ENCODE results near the gene SMG7.

Gene SMG7

DNA sequence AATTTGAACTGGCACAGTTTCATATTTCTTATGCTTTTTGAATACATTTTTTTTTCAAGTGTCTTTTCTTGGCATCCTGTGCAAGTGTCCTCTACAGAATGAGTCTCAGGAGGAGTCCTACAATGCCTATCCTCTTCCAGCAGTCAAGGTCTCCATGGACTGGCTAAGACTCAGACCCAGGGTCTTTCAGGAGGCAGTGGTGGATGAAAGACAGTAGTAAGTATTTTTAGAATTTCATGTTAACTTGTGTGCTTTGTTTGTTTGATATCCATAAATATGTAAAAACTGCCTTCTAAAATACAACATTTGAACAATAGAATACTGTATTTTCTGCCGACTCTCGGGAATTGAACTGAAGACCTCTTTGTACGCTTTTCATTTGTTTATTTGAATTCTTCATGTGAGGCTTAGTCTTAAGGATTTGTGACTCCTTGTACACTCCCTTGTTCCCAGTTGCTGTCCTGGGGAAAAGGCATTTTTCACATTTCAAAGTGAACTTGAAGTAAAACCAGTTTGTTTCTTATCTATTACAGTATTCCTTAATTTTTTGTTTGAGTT is 61.4 kb downstream of the SMG7 start:
- TF ChIP-seq POLR2AphosphoS5 (IDR thresholded peaks at IDR 0.05; ENCODE audit: low read depth, low read length) (no peak), TAF1 (IDR thresholded peaks at IDR 0.05; ENCODE audit: borderline replicate concordance, insufficient read depth, low read length) (no peak), FOXP2 (optimal IDR thresholded peaks at IDR 0.05; ENCODE audit: borderline replicate concordance, extremely low read depth, extremely low read length, insufficient read depth) (no peak), SIN3A (IDR thresholded peaks at IDR 0.05; ENCODE audit: borderline replicate concordance, insufficient read depth, low read length) (no peak)
- TF ChIP-seq, protein P1, sequence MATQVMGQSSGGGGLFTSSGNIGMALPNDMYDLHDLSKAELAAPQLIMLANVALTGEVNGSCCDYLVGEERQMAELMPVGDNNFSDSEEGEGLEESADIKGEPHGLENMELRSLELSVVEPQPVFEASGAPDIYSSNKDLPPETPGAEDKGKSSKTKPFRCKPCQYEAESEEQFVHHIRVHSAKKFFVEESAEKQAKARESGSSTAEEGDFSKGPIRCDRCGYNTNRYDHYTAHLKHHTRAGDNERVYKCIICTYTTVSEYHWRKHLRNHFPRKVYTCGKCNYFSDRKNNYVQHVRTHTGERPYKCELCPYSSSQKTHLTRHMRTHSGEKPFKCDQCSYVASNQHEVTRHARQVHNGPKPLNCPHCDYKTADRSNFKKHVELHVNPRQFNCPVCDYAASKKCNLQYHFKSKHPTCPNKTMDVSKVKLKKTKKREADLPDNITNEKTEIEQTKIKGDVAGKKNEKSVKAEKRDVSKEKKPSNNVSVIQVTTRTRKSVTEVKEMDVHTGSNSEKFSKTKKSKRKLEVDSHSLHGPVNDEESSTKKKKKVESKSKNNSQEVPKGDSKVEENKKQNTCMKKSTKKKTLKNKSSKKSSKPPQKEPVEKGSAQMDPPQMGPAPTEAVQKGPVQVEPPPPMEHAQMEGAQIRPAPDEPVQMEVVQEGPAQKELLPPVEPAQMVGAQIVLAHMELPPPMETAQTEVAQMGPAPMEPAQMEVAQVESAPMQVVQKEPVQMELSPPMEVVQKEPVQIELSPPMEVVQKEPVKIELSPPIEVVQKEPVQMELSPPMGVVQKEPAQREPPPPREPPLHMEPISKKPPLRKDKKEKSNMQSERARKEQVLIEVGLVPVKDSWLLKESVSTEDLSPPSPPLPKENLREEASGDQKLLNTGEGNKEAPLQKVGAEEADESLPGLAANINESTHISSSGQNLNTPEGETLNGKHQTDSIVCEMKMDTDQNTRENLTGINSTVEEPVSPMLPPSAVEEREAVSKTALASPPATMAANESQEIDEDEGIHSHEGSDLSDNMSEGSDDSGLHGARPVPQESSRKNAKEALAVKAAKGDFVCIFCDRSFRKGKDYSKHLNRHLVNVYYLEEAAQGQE (IDR thresholded peaks at IDR 0.05; ENCODE audit: insufficient read depth in 1 of 2, low read depth in 2 of 2, low read length in 2 of 2), result no peak

DNA sequence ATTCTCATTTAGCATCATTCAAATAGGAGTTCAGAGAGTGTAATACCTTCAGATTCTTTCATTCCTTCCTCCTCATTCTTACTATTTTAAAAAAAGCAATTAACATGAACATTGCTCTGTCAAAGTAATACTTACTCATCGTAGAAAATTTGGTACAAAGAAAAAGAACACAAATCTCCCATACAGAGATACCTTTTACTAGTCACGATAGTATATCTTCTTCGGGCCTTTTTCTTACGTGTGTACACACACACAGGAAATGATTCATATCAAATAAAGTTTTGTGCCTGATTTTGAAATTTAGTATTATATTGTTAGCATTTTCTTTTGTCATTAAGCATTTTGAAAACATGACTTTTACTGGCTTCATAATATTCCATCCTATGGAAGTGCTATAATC is 65.1 kb downstream of the SMG7 start:
- TF ChIP-seq, protein P1 (IDR thresholded peaks at IDR 0.05; ENCODE audit: insufficient read depth in 1 of 2, low read depth in 2 of 2, low read length in 2 of 2), result no peak
- TF ChIP-seq TAF1 (IDR thresholded peaks at IDR 0.05; ENCODE audit: borderline replicate concordance, insufficient read depth, low read length) (no peak), FOXP2 (optimal IDR thresholded peaks at IDR 0.05; ENCODE audit: borderline replicate concordance, extremely low read depth, extremely low read length, insufficient read depth) (no peak), POLR2AphosphoS5 (IDR thresholded peaks at IDR 0.05; ENCODE audit: low read depth, low read length) (no peak), SIN3A (IDR thresholded peaks at IDR 0.05; ENCODE audit: borderline replicate concordance, insufficient read depth, low read length) (no peak)

DNA sequence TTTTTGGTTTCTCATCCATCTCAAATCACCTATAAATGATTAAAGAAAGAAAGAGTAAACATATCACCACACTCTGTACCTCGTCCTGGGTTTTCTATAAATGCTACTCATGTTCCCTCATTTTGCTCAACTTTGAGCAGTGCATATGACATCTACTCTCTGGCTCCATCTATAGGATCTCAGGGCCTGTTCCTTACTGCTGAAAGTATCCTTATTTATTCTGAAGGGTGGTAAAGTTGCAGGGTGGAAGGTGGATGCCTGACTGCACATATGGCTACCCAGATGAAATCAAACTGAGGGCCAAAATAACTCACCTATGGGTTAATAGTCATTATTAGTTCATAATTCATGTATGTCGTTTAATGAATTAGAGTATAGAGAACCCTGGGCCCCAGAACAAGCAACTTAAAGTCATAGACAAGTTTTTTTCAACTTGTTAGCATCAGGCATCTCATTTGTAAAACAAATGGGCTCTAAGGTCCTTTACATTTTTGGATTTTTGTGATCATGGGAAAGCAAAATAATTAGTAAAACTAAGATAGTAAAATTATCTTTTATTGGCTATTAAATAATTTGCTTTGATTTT is 71.4 kb downstream of the SMG7 start:
- TF ChIP-seq SIN3A (IDR thresholded peaks at IDR 0.05; ENCODE audit: borderline replicate concordance, insufficient read depth, low read length) (no peak), FOXP2 (optimal IDR thresholded peaks at IDR 0.05; ENCODE audit: borderline replicate concordance, extremely low read depth, extremely low read length, insufficient read depth) (no peak), TAF1 (IDR thresholded peaks at IDR 0.05; ENCODE audit: borderline replicate concordance, insufficient read depth, low read length) (no peak), POLR2AphosphoS5 (IDR thresholded peaks at IDR 0.05; ENCODE audit: low read depth, low read length) (no peak)
- TF ChIP-seq, protein P1 (IDR thresholded peaks at IDR 0.05; ENCODE audit: insufficient read depth in 1 of 2, low read depth in 2 of 2, low read length in 2 of 2), result no peak

DNA sequence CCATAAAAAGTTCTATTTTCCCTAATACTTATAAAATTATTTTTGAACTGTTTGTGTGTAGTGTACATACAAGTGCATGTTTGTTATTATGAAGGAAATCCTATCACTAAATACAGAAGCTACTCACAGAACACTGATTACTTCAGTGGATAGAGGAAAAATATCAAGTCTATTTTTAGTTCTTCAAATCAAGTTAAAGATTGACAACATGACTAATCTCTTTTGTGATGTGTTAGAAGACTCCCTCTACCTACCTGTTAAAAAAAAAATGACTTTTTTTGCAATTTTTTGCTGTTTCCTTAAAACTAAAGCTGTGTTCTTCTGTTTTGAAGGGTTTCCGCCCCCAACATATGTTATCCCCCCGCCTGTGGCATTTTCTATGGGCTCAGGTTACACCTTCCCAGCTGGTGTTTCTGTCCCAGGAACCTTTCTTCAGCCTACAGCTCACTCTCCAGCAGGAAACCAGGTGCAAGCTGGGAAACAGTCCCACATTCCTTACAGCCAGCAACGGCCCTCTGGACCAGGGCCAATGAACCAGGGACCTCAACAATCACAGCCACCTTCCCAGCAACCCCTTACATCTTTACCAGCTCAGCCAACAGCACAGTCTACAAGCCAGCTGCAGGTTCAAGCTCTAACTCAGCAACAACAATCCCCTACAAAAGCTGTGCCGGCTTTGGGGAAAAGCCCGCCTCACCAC is 72.4 kb downstream of the SMG7 start:
- TF ChIP-seq TAF1 (IDR thresholded peaks at IDR 0.05; ENCODE audit: borderline replicate concordance, insufficient read depth, low read length) (no peak), SIN3A (IDR thresholded peaks at IDR 0.05; ENCODE audit: borderline replicate concordance, insufficient read depth, low read length) (no peak), POLR2AphosphoS5 (IDR thresholded peaks at IDR 0.05; ENCODE audit: low read depth, low read length) (no peak), FOXP2 (optimal IDR thresholded peaks at IDR 0.05; ENCODE audit: borderline replicate concordance, extremely low read depth, extremely low read length, insufficient read depth) (no peak)
- TF ChIP-seq, protein P1 (IDR thresholded peaks at IDR 0.05; ENCODE audit: insufficient read depth in 1 of 2, low read depth in 2 of 2, low read length in 2 of 2), result no peak
